Hepatocyte (in vitro differentiated cells): ENCODE measurements around the gene ALDH5A1. TPM values are rescaled to one million over a fixed set of nuclear protein-coding genes. Genes with fewer than 3 reads are reported as not detected.
A peak's percentile ranks its signal among the peaks of the same experiment; 100 is the strongest.

ENCODE experiments used
- DNase-seq: peaks from one replicate; pipeline ENCODE4 v3.0.0-alpha.2; 2016; ENCODE audit warnings: low spot score
- H2AFZ ChIP-seq: fragments of 200-600 bp; sonication (generic); 2 replicates; pipeline ENCODE4 v1.6.0; 2016; ENCODE audit warnings: antibody characterized with exemption, mild to moderate bottlenecking
- H3K27ac ChIP-seq: fragments of 200-600 bp; sonication (generic); 2 replicates; pipeline ENCODE4 v1.5.1; 2016; ENCODE audit warnings: mild to moderate bottlenecking
- H3K27me3 ChIP-seq: fragments of 200-600 bp; sonication (generic); 2 replicates; pipeline ENCODE4 v1.6.1; 2016
- H3K36me3 ChIP-seq: fragments of 200-600 bp; sonication (generic); replicated peaks from 2 replicates; pipeline ENCODE4 v1.5.1; 2016; ENCODE audit warnings: low read depth; ENCODE audit not compliant: insufficient read depth
- H3K4me1 ChIP-seq: fragments of 200-600 bp; sonication (generic); 2 replicates; pipeline ENCODE4 v1.5.1; 2016; ENCODE audit warnings: mild to moderate bottlenecking, moderate library complexity; ENCODE audit not compliant: insufficient read depth
- H3K4me2 ChIP-seq: fragments of 200-600 bp; sonication (generic); 2 replicates; pipeline ENCODE4 v1.6.0; 2016
- H3K4me3 ChIP-seq: fragments of 200-600 bp; sonication (generic); 2 replicates; pipeline ENCODE4 v1.5.1; 2016; ENCODE audit warnings: mild to moderate bottlenecking
- H3K79me2 ChIP-seq: fragments of 200-600 bp; sonication (generic); 2 replicates; pipeline ENCODE4 v1.6.0; 2017; ENCODE audit warnings: mild to moderate bottlenecking
- H3K9me2 ChIP-seq: fragments of 200-600 bp; sonication (generic); replicated peaks from 2 replicates; pipeline ENCODE4 v1.6.0; 2017; ENCODE audit warnings: mild to moderate bottlenecking; ENCODE audit not compliant: insufficient read depth
- H3K9me3 ChIP-seq: fragments of 200-600 bp; sonication (generic); 2 replicates; pipeline ENCODE4 v1.5.1; 2016; ENCODE audit warnings: low read depth, mild to moderate bottlenecking
- H4K20me1 ChIP-seq: fragments of 200-600 bp; sonication (generic); 2 replicates; pipeline ENCODE4 v1.6.0; 2016; ENCODE audit warnings: mild to moderate bottlenecking; ENCODE audit not compliant: insufficient read depth, poor library complexity, severe bottlenecking
- CTCF ChIP-seq: fragments of 200-600 bp; sonication (generic); IDR thresholded peaks from 2 replicates; pipeline ENCODE4 v1.5.1; 2016; ENCODE audit warnings: antibody characterized with exemption, mild to moderate bottlenecking; ENCODE audit not compliant: poor library complexity
- EZH2 ChIP-seq: fragments of 200-600 bp; sonication (generic); IDR thresholded peaks from 2 replicates; pipeline ENCODE4 v1.6.1; 2016; ENCODE audit warnings: antibody characterized with exemption, mild to moderate bottlenecking, borderline replicate concordance
- EZH2phosphoT487 ChIP-seq: fragments of 200-600 bp; sonication (generic); IDR thresholded peaks from one replicate; pipeline ENCODE4 v1.6.1; 2018; ENCODE audit warnings: antibody characterized with exemption, mild to moderate bottlenecking, low read depth, moderate library complexity; ENCODE audit not compliant: unreplicated experiment, severe bottlenecking
- WGBS: methylation state at CpG from one replicate; pipeline ENCODE4 v1.1.6; 2016; ENCODE audit warnings: low lambda C conversion rate; ENCODE audit errors: missing lambda C conversion rate; 5-methylcytosine and 5-hydroxymethylcytosine counted together
- polyA plus RNA-seq: library from polyadenylated mRNA; unstranded; fragments of >200 nt; fragmentation: Nextera tagmentation; extraction: Ambion mirVana; gene quantifications from 2 replicates; pipeline ENCODE4 v1.2.1, GENCODE V29; 2016
- total RNA-seq: library from RNA; depleted of rRNA; stranded (reverse); fragments of >200 nt; gene quantifications from 2 replicates; pipeline ENCODE4 v1.2.3, GENCODE V29; 2014

ALDH5A1 gene
- total and polyA plus RNA-seq, 2 experiments from 2014 or later: 12.3 to 16.8 TPM

DNA sequence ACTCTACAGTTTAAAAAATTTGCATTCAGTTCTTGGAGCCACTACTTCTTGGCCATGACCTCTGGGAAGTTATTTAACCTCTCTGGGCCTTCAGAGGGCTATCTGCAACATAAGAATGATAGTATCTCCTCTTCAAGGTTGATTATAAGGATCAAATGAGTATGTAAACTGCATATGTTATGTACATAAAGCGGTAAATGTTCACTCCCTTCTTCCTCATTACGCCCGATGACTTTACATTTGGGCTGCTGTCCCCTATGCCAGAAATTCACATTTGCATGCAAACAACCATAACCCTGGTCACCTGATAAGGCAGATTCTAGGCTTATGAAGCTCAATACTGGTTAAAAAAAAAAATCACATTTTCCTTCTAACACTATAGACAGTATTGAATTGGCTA lies 50.4 kb downstream of the ALDH5A1 start:
- Histone ChIP-seq H3K27ac (no peak overlapping the region), H3K9me2 (no peaks in the 10 kb centered on the region), H3K9me3 (no peaks in the 10 kb centered on the region), H4K20me1 (no peaks in the 10 kb centered on the region), H3K4me3 (no peak overlapping the region), H2AFZ (no peak overlapping the region), H3K36me3 (no peaks in the 10 kb centered on the region), H3K79me2 (no peaks in the 10 kb centered on the region), H3K4me1 (no peaks in the 10 kb centered on the region), H3K4me2 (no peak overlapping the region), H3K27me3 (no peaks in the 10 kb centered on the region)
- DNase-seq: no peak
- WGBS: 95% methylated on average over 3 of the region's 3 CpGs
- TF ChIP-seq EZH2phosphoT487 (no peak), EZH2 (no peak), CTCF (no peak)

DNA sequence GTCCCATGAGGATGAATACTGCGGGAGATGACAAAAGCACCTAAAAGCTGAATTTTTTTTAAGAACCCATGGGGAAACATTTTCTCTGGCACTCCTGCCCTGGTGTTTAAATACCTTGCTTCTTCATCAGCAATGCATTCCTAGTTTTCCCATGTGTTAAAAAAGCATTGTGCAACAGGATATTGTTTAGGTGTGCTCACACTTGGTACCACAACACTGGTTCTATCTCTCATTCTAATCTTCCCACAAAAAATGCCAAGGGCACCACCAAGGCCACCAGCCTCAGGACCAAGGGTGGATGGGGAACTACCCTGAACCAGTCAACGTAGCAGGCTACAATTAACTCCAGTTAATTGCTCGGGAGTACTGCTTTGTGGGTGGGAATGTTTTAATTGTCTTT lies 50.9 kb downstream of the ALDH5A1 start:
- Histone ChIP-seq H3K9me2 (no peaks in the 10 kb centered on the region), H2AFZ (no peak overlapping the region), H4K20me1 (no peaks in the 10 kb centered on the region), H3K4me2 (no peak overlapping the region), H3K4me3 (no peak overlapping the region), H3K79me2 (no peaks in the 10 kb centered on the region), H3K4me1 (no peaks in the 10 kb centered on the region), H3K27ac (no peak overlapping the region), H3K27me3 (no peaks in the 10 kb centered on the region), H3K9me3 (no peaks in the 10 kb centered on the region), H3K36me3 (no peaks in the 10 kb centered on the region)
- TF ChIP-seq CTCF (no peak), EZH2 (no peak), EZH2phosphoT487 (no peak)
- DNase-seq: no peak
- 89% methylated on average over 3 of the region's 3 CpGs for WGBS

DNA sequence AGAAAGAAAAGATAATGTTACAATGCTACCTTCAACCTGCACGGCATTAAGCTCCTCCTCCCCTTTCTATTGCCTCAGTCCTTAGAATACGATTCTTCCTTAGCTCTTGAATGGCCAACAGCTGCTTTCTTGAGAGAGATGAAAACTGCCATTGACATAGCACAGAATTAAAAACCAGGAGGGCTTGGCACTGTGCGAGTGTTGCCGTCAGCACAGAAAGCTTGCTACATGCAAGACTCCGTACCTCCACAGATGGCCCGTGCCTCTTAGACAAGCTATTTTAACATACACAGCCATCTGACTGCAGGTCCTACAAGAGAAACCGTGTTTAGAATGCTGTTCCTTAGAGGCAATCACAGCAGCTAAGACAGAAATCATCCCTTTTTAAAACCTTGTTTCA lies 51.7 kb downstream of the ALDH5A1 start:
- no peaks in the 10 kb centered on the region for H3K79me2 ChIP-seq
- no peak overlapping the region for H3K4me3 ChIP-seq
- no peaks in the 10 kb centered on the region for H3K9me2 ChIP-seq
- no peaks in the 10 kb centered on the region for H3K36me3 ChIP-seq
- H4K20me1 ChIP-seq: no peaks in the 10 kb centered on the region
- 84% methylated on average over 7 of the region's 7 CpGs for WGBS
- no peaks in the 10 kb centered on the region for H3K4me1 ChIP-seq
- no peak for DNase-seq
- no peak overlapping the region for H3K4me2 ChIP-seq
- TF ChIP-seq EZH2phosphoT487 (no peak), EZH2 (no peak), CTCF (no peak)
- H3K27ac ChIP-seq: no peak overlapping the region
- no peaks in the 10 kb centered on the region for H3K27me3 ChIP-seq
- no peaks in the 10 kb centered on the region for H3K9me3 ChIP-seq
- no peak overlapping the region for H2AFZ ChIP-seq

- TF ChIP-seq CTCF (no peak), EZH2 (no peak), EZH2phosphoT487 (no peak)
- Histone ChIP-seq H3K79me2 (no peaks in the 10 kb centered on the region), H2AFZ (no peak overlapping the region), H4K20me1 (no peaks in the 10 kb centered on the region), H3K27ac (no peak overlapping the region), H3K4me3 (no peak overlapping the region), H3K27me3 (no peaks in the 10 kb centered on the region), H3K4me2 (peak overlapping the region; percentile 22), H3K4me1 (no peaks in the 10 kb centered on the region), H3K9me2 (no peaks in the 10 kb centered on the region), H3K9me3 (no peaks in the 10 kb centered on the region), H3K36me3 (no peaks in the 10 kb centered on the region)
- DNase-seq: peak; percentile 37
- 28% methylated on average over 12 of the region's 12 CpGs for WGBS
These were observed 52.5 kb downstream of the ALDH5A1 start for GRCh38 chr6:24547243-24547642.
